ENCODE measurements around the gene NRXN3. TPM values are rescaled to one million over a fixed set of nuclear protein-coding genes. Genes with fewer than 3 reads are reported as not detected.

NRXN3 gene
- total and polyA plus RNA-seq, 5 donors, result 1.5 to 4.7 (median 4.0) TPM

GRCh38 chr14:79137836-79138235, 967.7 kb downstream of the NRXN3 start:
- intact Hi-C loops (cut with DNase I), result no loop called here
- no peak overlapping the region for H3K27ac ChIP-seq (ENCODE audit: low read length)
- no peak for DNase-seq
- no peak for ATAC-seq
- no peak overlapping the region for H3K4me3 ChIP-seq (ENCODE audit: low read length)
- 58% methylated on average over 3 of the region's 3 CpGs for WGBS
- no peaks in the 10 kb centered on the region for H3K4me1 ChIP-seq (ENCODE audit: control insufficient read depth, insufficient read depth, low read length)
- H3K27me3 ChIP-seq (ENCODE audit: control insufficient read depth, insufficient read depth), result no peaks in the 10 kb centered on the region
- H3K9me3 ChIP-seq (ENCODE audit: control insufficient read depth, low read length), result no peaks in the 10 kb centered on the region

- DNase-seq (no peak), ATAC-seq (no peak)
- H3K4me3 ChIP-seq (ENCODE audit: low read length), result no peak overlapping the region
- WGBS, result 88% methylated on average over 3 of the region's 3 CpGs
- intact Hi-C loops (cut with DNase I), result no loop called here
- no peaks in the 10 kb centered on the region for H3K4me1 ChIP-seq (ENCODE audit: control insufficient read depth, insufficient read depth, low read length)
- no peaks in the 10 kb centered on the region for H3K9me3 ChIP-seq (ENCODE audit: control insufficient read depth, low read length)
- H3K27ac ChIP-seq (ENCODE audit: low read length), result no peak overlapping the region
- no peaks in the 10 kb centered on the region for H3K27me3 ChIP-seq (ENCODE audit: control insufficient read depth, insufficient read depth)
Measured at GRCh38 chr14:79144896-79145295, 974.7 kb downstream of the NRXN3 start.

GRCh38 chr14:79150226-79150625, 980.1 kb downstream of the NRXN3 start:
- Histone ChIP-seq H3K4me1 (ENCODE audit: control insufficient read depth, insufficient read depth, low read length) (no peaks in the 10 kb centered on the region), H3K27ac (ENCODE audit: low read length) (no peak overlapping the region), H3K9me3 (ENCODE audit: control insufficient read depth, low read length) (no peaks in the 10 kb centered on the region), H3K27me3 (ENCODE audit: control insufficient read depth, insufficient read depth) (no peaks in the 10 kb centered on the region), H3K4me3 (ENCODE audit: low read length) (no peak overlapping the region)
- ATAC-seq, result no peak
- 83% methylated on average over 1 of the region's 1 CpG for WGBS
- intact Hi-C loops (cut with DNase I), result no loop called here
- DNase-seq, result no peak

GRCh38 chr14:79157369-79157768, 987.2 kb downstream of the NRXN3 start:
- DNase-seq (no peak), ATAC-seq (no peak)
- H3K4me3 ChIP-seq (ENCODE audit: low read length), result no peak overlapping the region
- H3K4me1 ChIP-seq (ENCODE audit: control insufficient read depth, insufficient read depth, low read length), result no peaks in the 10 kb centered on the region
- no peak overlapping the region for H3K27ac ChIP-seq (ENCODE audit: low read length)
- H3K9me3 ChIP-seq (ENCODE audit: control insufficient read depth, low read length), result no peaks in the 10 kb centered on the region
- intact Hi-C loops (cut with DNase I), result no loop called here
- no peaks in the 10 kb centered on the region for H3K27me3 ChIP-seq (ENCODE audit: control insufficient read depth, insufficient read depth)

- H3K27me3 ChIP-seq (ENCODE audit: control insufficient read depth, insufficient read depth), result no peaks in the 10 kb centered on the region
- intact Hi-C loops (cut with DNase I), result no loop called here
- H3K4me3 ChIP-seq (ENCODE audit: low read length), result no peak overlapping the region
- WGBS, result 26% methylated on average over 7 of the region's 7 CpGs
- no peaks in the 10 kb centered on the region for H3K4me1 ChIP-seq (ENCODE audit: control insufficient read depth, insufficient read depth, low read length)
- no peak overlapping the region for H3K27ac ChIP-seq (ENCODE audit: low read length)
- no peaks in the 10 kb centered on the region for H3K9me3 ChIP-seq (ENCODE audit: control insufficient read depth, low read length)
- DNase-seq (peak in 1 of 3 donors; percentile 39), ATAC-seq (no peak)
Measured at GRCh38 chr14:79161571-79161970, 991.4 kb downstream of the NRXN3 start.

- Histone ChIP-seq H3K4me3 (ENCODE audit: low read length) (no peak overlapping the region), H3K4me1 (ENCODE audit: control insufficient read depth, insufficient read depth, low read length) (no peaks in the 10 kb centered on the region), H3K9me3 (ENCODE audit: control insufficient read depth, low read length) (no peaks in the 10 kb centered on the region), H3K27me3 (ENCODE audit: control insufficient read depth, insufficient read depth) (no peaks in the 10 kb centered on the region), H3K27ac (ENCODE audit: low read length) (no peak overlapping the region)
- intact Hi-C loops (cut with DNase I), result no loop called here
- ATAC-seq (no peak), DNase-seq (no peak)
Measured at GRCh38 chr14:79162833-79163232, 992.7 kb downstream of the NRXN3 start.

GRCh38 chr14:79165471-79166090, 995.4 kb downstream of the NRXN3 start:
- ATAC-seq (no peak), DNase-seq (no peak)
- no peaks in the 10 kb centered on the region for H3K27me3 ChIP-seq (ENCODE audit: control insufficient read depth, insufficient read depth)
- WGBS, result 67% methylated on average over 4 of the region's 4 CpGs
- no peaks in the 10 kb centered on the region for H3K9me3 ChIP-seq (ENCODE audit: control insufficient read depth, low read length)
- H3K4me3 ChIP-seq (ENCODE audit: low read length), result no peak overlapping the region
- no peak overlapping the region for H3K27ac ChIP-seq (ENCODE audit: low read length)
- no peaks in the 10 kb centered on the region for H3K4me1 ChIP-seq (ENCODE audit: control insufficient read depth, insufficient read depth, low read length)
- intact Hi-C loops (cut with DNase I), result no loop called here

- no peak for DNase-seq
- Histone ChIP-seq H3K27ac (ENCODE audit: low read length) (no peak overlapping the region), H3K4me3 (ENCODE audit: low read length) (no peak overlapping the region), H3K9me3 (ENCODE audit: control insufficient read depth, low read length) (no peaks in the 10 kb centered on the region), H3K4me1 (ENCODE audit: control insufficient read depth, insufficient read depth, low read length) (no peaks in the 10 kb centered on the region), H3K27me3 (ENCODE audit: control insufficient read depth, insufficient read depth) (no peaks in the 10 kb centered on the region)
- 50% methylated on average over 2 of the region's 2 CpGs for WGBS
- no peak for ATAC-seq
- intact Hi-C loops (cut with DNase I), result no loop called here
Measured at GRCh38 chr14:79166171-79166570, 996.0 kb downstream of the NRXN3 start.

GRCh38 chr14:79167957-79168356, 997.8 kb downstream of the NRXN3 start:
- H3K4me3 ChIP-seq (ENCODE audit: low read length), result no peak overlapping the region
- no peaks in the 10 kb centered on the region for H3K4me1 ChIP-seq (ENCODE audit: control insufficient read depth, insufficient read depth, low read length)
- intact Hi-C loops (cut with DNase I), result no loop called here
- DNase-seq (no peak), ATAC-seq (no peak)
- 35% methylated on average over 1 of the region's 1 CpG for WGBS
- H3K9me3 ChIP-seq (ENCODE audit: control insufficient read depth, low read length), result no peaks in the 10 kb centered on the region
- no peaks in the 10 kb centered on the region for H3K27me3 ChIP-seq (ENCODE audit: control insufficient read depth, insufficient read depth)
- no peak overlapping the region for H3K27ac ChIP-seq (ENCODE audit: low read length)

GRCh38 chr14:79175671-79176070, 1005.5 kb downstream of the NRXN3 start:
- Histone ChIP-seq H3K9me3 (ENCODE audit: control insufficient read depth, low read length) (no peaks in the 10 kb centered on the region), H3K4me3 (ENCODE audit: low read length) (no peak overlapping the region), H3K27ac (ENCODE audit: low read length) (no peak overlapping the region), H3K4me1 (ENCODE audit: control insufficient read depth, insufficient read depth, low read length) (no peaks in the 10 kb centered on the region), H3K27me3 (ENCODE audit: control insufficient read depth, insufficient read depth) (no peaks in the 10 kb centered on the region)
- no peak for ATAC-seq
- DNase-seq, result no peak
- intact Hi-C loops (cut with DNase I), result no loop called here
- WGBS, result 33% methylated on average over 5 of the region's 5 CpGs

GRCh38 chr14:79177106-79177505, 1006.9 kb downstream of the NRXN3 start:
- Histone ChIP-seq H3K4me3 (ENCODE audit: low read length) (no peak overlapping the region), H3K27me3 (ENCODE audit: control insufficient read depth, insufficient read depth) (no peaks in the 10 kb centered on the region), H3K4me1 (ENCODE audit: control insufficient read depth, insufficient read depth, low read length) (no peaks in the 10 kb centered on the region), H3K27ac (ENCODE audit: low read length) (no peak overlapping the region), H3K9me3 (ENCODE audit: control insufficient read depth, low read length) (no peaks in the 10 kb centered on the region)
- WGBS, result 74% methylated on average over 4 of the region's 4 CpGs
- ATAC-seq, result no peak
- DNase-seq, result no peak
- intact Hi-C loops (cut with DNase I), result no loop called here

GRCh38 chr14:79178719-79179118, 1008.5 kb downstream of the NRXN3 start:
- ATAC-seq, result no peak

More at GRCh38 chr14:79178719-79179118, 1008.5 kb downstream of the NRXN3 start:
- Histone ChIP-seq H3K4me3 (ENCODE audit: low read length) (no peak overlapping the region), H3K4me1 (ENCODE audit: control insufficient read depth, insufficient read depth, low read length) (no peaks in the 10 kb centered on the region), H3K27ac (ENCODE audit: low read length) (no peak overlapping the region), H3K9me3 (ENCODE audit: control insufficient read depth, low read length) (no peaks in the 10 kb centered on the region), H3K27me3 (ENCODE audit: control insufficient read depth, insufficient read depth) (no peaks in the 10 kb centered on the region)
- intact Hi-C loops (cut with DNase I), result no loop called here
- DNase-seq, result no peak
